Immature natural killer cell (primary cell): ENCODE measurements around the gene PHACTR1. TPM values are rescaled to one million over a fixed set of nuclear protein-coding genes. Genes with fewer than 3 reads are reported as not detected.

Source experiments
- DNase-seq, 3 donors: peaks; one replicate each; pipeline ENCODE4 v3.0.0; 2022; ENCODE audit warnings: mixed read lengths in 1 of 3
- H3K27ac Mint-ChIP-seq, 6 donors: one replicate each; pipeline ENCODE4 v1.8.0; 2020; ENCODE audit warnings: mixed read lengths in 6 of 6, mild to moderate bottlenecking in 5 of 6, inconsistent platforms in 4 of 6, moderate library complexity in 3 of 6
- H3K27me3 Mint-ChIP-seq, 3 donors: one replicate each; pipeline ENCODE4 v1.8.0; 2020 to 2021; ENCODE audit warnings: low read depth in 3 of 3, mild to moderate bottlenecking in 3 of 3, mixed read lengths in 3 of 3, moderate library complexity in 3 of 3, inconsistent platforms in 1 of 3
- H3K36me3 Mint-ChIP-seq, 3 donors: one replicate each; pipeline ENCODE4 v1.8.0; 2020; ENCODE audit warnings: mixed read lengths in 3 of 3, inconsistent platforms in 2 of 3, mild to moderate bottlenecking in 2 of 3
- H3K4me1 Mint-ChIP-seq, 2 donors: one replicate each; pipeline ENCODE4 v1.8.0; 2020; ENCODE audit warnings: inconsistent platforms in 2 of 2, mild to moderate bottlenecking in 2 of 2, mixed read lengths in 2 of 2, moderate library complexity in 1 of 2
- H3K4me3 Mint-ChIP-seq, 5 donors: one replicate each; pipeline ENCODE4 v1.8.0; 2020; ENCODE audit warnings: mild to moderate bottlenecking in 5 of 5, mixed read lengths in 5 of 5, inconsistent platforms in 3 of 5, moderate library complexity in 3 of 5
- H3K9me3 Mint-ChIP-seq, 6 donors: one replicate each; pipeline ENCODE4 v1.8.0; 2020; ENCODE audit warnings: mild to moderate bottlenecking in 6 of 6, mixed read lengths in 6 of 6, inconsistent platforms in 4 of 6, moderate library complexity in 3 of 6
- polyA plus RNA-seq, 3 donors: library from polyadenylated mRNA; unstranded; fragments of 300-500 nt; fragmentation: Illumina TruSeq; gene quantifications; one replicate each; pipeline ENCODE4 v1.2.3, GENCODE V29; 2021

PHACTR1 gene
- polyA plus RNA-seq, 3 donors from 2014 or later = 0.41 to 1.1 (median 0.43) TPM

DNA sequence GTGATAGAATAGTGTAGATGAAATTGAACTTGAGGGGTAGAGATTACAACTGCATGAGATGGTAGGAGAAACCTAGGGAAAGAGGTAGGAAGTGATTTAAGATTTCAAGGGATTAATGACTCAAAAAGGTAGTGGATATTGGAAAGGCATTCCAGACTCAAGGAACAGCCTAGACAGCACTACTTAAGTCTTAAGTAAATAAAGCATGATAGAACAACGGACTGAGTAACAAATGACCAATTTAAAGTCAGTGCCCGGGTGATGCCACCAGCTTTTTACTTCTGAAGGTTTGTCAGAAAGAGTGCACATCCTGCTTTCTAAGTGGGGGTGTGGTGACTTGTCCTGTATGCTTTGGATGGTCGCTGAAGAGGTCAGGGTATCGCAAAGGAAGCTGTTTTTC, 81.8 kb downstream of the PHACTR1 start:
- Mint-ChIP-seq H3K36me3 (no peaks in the 10 kb centered on the region), H3K27me3 (peaks cover 0 to 9% (median 2%) of the 10 kb centered on the region in 3 donors), H3K4me3 (no peak overlapping the region), H3K27ac (no peak overlapping the region), H3K9me3 (peaks cover 0 to 1% (median 0%) of the 10 kb centered on the region in 6 donors), H3K4me1 (no peaks in the 10 kb centered on the region)
- no peak for DNase-seq

DNA sequence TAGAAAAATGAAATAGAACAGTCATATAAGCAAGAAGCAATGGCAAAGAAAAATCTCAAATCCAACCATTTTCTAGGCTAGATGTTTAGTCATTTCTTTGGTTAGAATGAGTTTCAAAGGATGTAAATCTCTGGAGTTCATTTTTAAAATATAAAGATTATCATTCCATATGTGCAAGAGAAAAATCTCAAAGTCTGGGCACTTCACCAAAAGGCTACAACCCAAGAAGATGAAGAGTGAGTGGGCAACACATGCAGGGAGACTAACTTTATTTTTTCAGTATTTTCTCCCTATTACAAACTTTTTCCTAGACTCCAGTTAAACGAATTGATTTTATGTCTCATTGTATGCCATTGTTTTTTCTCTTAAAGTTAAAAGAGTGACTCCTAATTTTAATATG, 83.6 kb downstream of the PHACTR1 start:
- Mint-ChIP-seq H3K4me1 (no peaks in the 10 kb centered on the region), H3K27ac (no peak overlapping the region), H3K4me3 (no peak overlapping the region), H3K27me3 (peaks cover 0 to 9% (median 2%) of the 10 kb centered on the region in 3 donors), H3K9me3 (peaks cover 0 to 1% (median 0%) of the 10 kb centered on the region in 6 donors), H3K36me3 (no peaks in the 10 kb centered on the region)
- no peak for DNase-seq

DNA sequence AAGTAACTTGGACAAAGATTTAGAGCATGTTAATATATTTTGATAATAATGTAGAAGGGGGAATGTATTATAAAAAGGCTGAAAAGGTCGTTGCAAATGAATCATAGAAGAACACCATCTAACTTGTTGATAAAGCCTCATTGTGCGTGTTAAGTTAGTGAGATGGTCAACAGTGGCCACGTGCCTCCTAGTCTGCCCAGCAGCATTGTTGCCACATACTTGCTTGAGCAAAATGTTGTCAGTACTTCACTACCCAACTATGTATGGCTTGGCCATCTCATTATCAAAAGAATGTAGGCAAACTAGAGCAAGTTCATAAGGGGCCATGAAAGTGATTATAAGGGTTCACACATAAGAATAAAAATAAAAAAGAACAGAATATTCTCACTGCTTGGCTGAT, 84.6 kb downstream of the PHACTR1 start:
- no peak for DNase-seq
- H3K27me3 Mint-ChIP-seq = peaks cover 0 to 9% (median 2%) of the 10 kb centered on the region in 3 donors
- no peaks in the 10 kb centered on the region for H3K36me3 Mint-ChIP-seq
- H3K4me1 Mint-ChIP-seq = no peaks in the 10 kb centered on the region
- H3K9me3 Mint-ChIP-seq = peaks cover 0 to 1% (median 0%) of the 10 kb centered on the region in 6 donors
- no peak overlapping the region for H3K27ac Mint-ChIP-seq
- no peak overlapping the region for H3K4me3 Mint-ChIP-seq

DNA sequence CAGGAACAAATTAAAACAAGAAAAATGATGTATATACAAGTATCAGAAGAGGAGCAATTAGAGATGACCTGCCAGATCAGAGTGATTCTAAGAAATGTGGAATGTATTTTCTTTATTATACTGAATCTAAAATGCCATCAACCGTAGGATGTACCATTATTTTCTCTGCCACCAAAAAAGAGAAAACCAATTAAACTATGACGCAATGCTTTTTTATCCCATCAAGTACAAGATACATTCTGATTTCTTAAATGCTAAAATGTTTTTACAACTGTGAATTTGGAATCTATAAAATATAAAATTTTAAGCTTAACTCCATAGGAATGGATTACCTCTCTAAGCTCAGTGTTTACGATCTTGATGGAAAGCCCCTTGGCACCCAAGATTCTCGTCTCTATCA, 85.9 kb downstream of the PHACTR1 start:
- Mint-ChIP-seq H3K36me3 (no peaks in the 10 kb centered on the region), H3K27ac (no peak overlapping the region), H3K4me3 (no peak overlapping the region), H3K9me3 (peaks cover 0 to 1% (median 0%) of the 10 kb centered on the region in 6 donors), H3K27me3 (peaks cover 0 to 5% (median 2%) of the 10 kb centered on the region in 3 donors), H3K4me1 (no peaks in the 10 kb centered on the region)
- no peak for DNase-seq

DNA sequence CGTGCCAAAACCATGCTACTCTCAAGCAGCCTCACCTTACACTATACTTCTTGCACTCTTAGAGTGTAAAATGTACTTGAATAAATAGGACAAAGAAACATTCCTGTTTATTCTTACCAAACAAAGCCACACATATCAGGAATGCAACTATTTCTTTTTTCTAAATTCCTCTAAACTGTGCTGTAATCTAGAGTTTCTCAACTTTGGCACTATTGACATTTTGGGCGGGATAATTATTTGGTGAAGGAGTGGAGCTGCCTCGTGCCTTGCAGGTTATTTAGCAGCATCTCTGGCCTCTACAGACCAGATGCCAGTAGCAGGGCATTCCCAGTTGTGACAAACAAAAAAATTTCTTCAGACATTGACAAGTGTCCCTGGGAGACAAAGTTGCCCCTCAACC, 86.9 kb downstream of the PHACTR1 start:
- H3K4me3 Mint-ChIP-seq = no peak overlapping the region
- no peak for DNase-seq
- H3K4me1 Mint-ChIP-seq = no peaks in the 10 kb centered on the region
- H3K27me3 Mint-ChIP-seq = peaks cover 0 to 2% (median 2%) of the 10 kb centered on the region in 3 donors
- H3K36me3 Mint-ChIP-seq = no peaks in the 10 kb centered on the region
- no peak overlapping the region for H3K27ac Mint-ChIP-seq
- H3K9me3 Mint-ChIP-seq = peaks cover 0 to 1% (median 0%) of the 10 kb centered on the region in 6 donors

DNA sequence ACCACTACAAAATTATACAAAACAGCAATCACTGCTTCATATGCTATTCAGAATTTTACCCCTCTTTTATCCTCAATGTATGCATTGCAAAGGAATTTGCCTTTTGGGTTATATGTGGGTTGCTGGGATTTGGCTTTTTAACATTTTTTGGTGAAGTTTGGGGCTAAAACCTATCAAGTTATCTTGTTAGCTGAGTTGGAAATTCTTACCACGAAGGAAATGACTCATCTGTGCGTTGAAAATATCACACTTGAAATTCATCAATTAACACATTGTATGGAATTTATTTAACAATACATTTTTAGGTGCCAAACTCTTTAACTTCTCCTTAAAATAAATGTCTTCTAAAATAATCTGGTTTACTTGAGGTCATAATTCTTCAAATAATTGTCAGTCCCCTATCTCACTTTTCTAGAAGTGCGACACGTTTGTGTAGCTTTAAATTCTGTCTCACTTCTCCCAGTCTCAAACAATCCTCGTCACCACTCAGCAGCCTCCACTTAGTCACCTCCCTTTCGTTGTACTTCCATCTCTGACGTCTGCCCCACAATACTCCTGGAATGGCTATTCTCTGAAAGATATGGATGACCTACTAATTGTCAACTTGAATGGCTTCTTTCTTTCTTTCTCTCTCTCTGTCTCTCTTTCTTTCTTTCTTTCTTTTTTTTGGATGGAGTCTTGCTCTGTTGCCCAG, 88.5 kb downstream of the PHACTR1 start:
- Mint-ChIP-seq H3K27me3 (peaks cover 0 to 2% (median 2%) of the 10 kb centered on the region in 3 donors), H3K9me3 (peaks cover 0 to 1% (median 0%) of the 10 kb centered on the region in 6 donors), H3K27ac (no peak overlapping the region), H3K4me1 (no peaks in the 10 kb centered on the region), H3K4me3 (no peak overlapping the region), H3K36me3 (no peaks in the 10 kb centered on the region)
- DNase-seq = no peak

DNA sequence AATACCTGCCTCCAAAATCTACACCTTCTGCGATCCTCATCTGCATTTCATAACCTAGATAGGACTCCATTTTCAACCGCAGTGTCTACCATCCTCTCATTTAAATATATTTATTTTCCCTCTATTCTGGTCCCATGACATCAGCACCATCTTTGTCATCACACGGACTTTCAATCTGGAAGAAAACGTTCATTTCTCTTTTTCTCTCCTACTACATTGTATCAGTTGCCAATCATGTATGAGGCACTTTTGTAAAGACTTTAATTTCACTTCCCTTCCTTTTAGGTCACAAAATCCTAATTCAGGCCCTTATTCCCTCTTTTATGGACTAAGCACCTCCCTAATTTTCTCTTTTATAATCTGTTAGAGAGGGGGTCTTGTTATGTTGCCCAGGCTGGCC, 89.6 kb downstream of the PHACTR1 start:
- H3K4me1 Mint-ChIP-seq = no peaks in the 10 kb centered on the region
- H3K36me3 Mint-ChIP-seq = no peaks in the 10 kb centered on the region
- H3K27me3 Mint-ChIP-seq = peaks cover 0 to 2% (median 2%) of the 10 kb centered on the region in 3 donors
- no peak overlapping the region for H3K27ac Mint-ChIP-seq
- peaks cover 0 to 1% (median 0%) of the 10 kb centered on the region in 6 donors for H3K9me3 Mint-ChIP-seq
- DNase-seq = no peak
- H3K4me3 Mint-ChIP-seq = no peak overlapping the region

DNA sequence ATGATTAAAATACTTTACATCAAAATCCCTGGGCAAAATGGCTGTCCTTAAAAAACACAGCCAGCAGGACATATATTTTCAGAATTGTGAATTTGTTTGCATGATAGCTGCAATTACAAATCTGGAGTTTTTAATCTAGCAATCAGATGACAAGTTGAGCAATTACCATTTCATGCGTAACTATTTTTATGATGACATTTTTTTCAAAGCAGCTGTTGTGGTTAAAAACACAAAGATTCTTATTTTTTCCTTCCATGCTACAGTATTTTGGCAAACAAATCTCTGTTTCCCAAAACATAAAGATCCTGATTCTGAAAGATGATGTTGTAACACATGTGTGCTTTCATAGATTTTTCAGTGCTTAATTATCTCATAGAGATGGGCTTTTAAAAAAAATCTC, 90.2 kb downstream of the PHACTR1 start:
- no peak for DNase-seq

DNA sequence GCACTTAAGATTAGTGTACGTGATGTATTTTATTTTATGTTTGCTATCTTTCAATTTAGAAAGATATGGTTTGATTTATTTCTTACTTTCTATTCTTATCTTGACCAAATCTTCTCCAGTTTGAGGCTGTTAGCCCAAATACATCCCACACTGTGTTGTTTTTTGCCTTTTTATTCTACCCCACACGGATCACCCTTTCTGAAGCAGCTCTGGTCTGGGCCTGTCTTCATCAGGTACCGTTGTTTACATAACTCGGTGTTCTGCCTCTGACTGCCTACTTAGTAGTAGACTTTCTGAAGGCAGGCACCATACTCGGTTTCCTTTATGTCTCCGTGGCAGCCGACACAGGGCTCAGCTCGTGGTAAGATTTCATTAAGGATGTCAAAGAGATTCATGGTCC, 95.0 kb downstream of the PHACTR1 start:
- no peak overlapping the region for H3K4me3 Mint-ChIP-seq
- no peak for DNase-seq
- no peaks in the 10 kb centered on the region for H3K36me3 Mint-ChIP-seq
- H3K27ac Mint-ChIP-seq = no peak overlapping the region
- peaks cover 0 to 2% (median 2%) of the 10 kb centered on the region in 3 donors for H3K27me3 Mint-ChIP-seq
- peaks cover 0 to 1% (median 0%) of the 10 kb centered on the region in 6 donors for H3K9me3 Mint-ChIP-seq
- no peaks in the 10 kb centered on the region for H3K4me1 Mint-ChIP-seq

More for the DNA sequence above, 90.2 kb downstream of the PHACTR1 start:
- Mint-ChIP-seq H3K27ac (no peak overlapping the region), H3K4me1 (no peaks in the 10 kb centered on the region), H3K27me3 (peaks cover 0 to 2% (median 0%) of the 10 kb centered on the region in 3 donors), H3K36me3 (no peaks in the 10 kb centered on the region), H3K4me3 (no peak overlapping the region), H3K9me3 (no peaks in the 10 kb centered on the region)

DNA sequence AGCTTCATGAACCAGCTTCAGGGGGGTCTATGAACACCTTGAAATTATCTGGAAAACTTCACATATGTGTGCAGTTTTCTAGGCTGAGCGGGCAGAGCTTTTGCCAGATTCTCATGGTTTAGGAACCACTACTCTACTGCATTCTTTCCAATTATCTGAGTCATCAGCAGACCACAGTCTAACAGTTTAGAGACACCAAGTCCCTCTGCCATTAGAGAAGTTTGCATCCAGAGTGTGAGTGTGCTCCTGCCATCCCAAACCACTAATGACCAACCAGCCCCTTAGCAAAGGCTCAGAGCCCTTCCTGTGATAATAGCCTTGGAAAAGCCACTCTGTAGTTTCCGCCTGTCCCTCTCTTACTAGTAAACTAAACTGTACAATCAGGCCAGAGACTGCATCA, 96.8 kb downstream of the PHACTR1 start:
- Mint-ChIP-seq H3K9me3 (peaks cover 0 to 1% (median 0%) of the 10 kb centered on the region in 6 donors), H3K4me3 (no peak overlapping the region), H3K4me1 (no peaks in the 10 kb centered on the region), H3K36me3 (no peaks in the 10 kb centered on the region), H3K27me3 (peaks cover 0 to 4% (median 2%) of the 10 kb centered on the region in 3 donors), H3K27ac (no peak overlapping the region)
- DNase-seq = no peak

DNA sequence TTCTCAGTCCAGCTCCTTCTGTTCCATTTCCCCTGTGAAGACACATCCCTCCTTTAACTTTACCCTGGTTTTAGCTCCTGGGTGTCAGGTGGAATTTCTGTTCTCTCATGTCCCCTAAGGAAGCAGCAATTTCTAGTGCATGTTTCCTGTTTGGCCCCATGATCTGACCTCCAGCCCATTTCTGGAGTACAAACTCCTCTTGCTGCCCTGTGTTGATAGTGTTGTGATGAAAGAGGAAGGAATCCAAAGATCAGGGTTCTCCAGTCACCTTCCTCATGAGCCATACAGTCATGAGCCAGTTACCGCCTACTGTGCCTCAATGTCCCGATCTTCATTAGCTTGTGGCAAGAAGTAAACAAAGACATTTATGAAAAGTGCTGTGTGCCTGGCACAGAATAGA, 97.4 kb downstream of the PHACTR1 start:
- DNase-seq = no peak
- peaks cover 0 to under 1% of the 10 kb centered on the region in 2 donors for H3K4me1 Mint-ChIP-seq
- H3K27me3 Mint-ChIP-seq = peaks cover 1 to 4% (median 2%) of the 10 kb centered on the region in 3 donors
- no peaks in the 10 kb centered on the region for H3K36me3 Mint-ChIP-seq
- H3K9me3 Mint-ChIP-seq = peaks cover 0 to 1% (median 0%) of the 10 kb centered on the region in 6 donors
- H3K4me3 Mint-ChIP-seq = no peak overlapping the region
- H3K27ac Mint-ChIP-seq = no peak overlapping the region

DNA sequence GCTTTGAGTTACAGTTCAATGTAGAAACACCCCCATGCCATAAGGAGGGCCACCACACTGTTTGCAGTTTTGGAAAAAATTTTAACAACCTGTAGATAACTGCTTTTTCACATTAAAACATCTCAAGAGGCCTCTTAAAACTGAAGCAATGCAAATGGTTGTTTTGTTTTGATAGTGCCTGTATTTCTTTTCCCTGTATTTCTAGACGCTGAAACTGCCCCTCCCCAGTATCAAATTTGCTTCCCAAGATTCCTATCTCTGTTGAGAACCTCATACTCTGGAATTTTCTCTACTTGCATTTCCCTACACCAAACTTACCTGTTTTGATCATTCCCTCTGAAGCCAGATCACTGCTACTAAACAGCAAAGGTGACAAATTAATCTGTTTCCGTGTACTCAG, 98.5 kb downstream of the PHACTR1 start:
- Mint-ChIP-seq H3K27me3 (peaks cover 2 to 4% (median 3%) of the 10 kb centered on the region in 3 donors), H3K4me1 (peaks cover 0 to 5% of the 10 kb centered on the region in 2 donors), H3K27ac (no peak overlapping the region), H3K9me3 (peaks cover 0 to 1% (median 0%) of the 10 kb centered on the region in 6 donors), H3K36me3 (no peaks in the 10 kb centered on the region), H3K4me3 (no peak overlapping the region)
- no peak for DNase-seq

DNA sequence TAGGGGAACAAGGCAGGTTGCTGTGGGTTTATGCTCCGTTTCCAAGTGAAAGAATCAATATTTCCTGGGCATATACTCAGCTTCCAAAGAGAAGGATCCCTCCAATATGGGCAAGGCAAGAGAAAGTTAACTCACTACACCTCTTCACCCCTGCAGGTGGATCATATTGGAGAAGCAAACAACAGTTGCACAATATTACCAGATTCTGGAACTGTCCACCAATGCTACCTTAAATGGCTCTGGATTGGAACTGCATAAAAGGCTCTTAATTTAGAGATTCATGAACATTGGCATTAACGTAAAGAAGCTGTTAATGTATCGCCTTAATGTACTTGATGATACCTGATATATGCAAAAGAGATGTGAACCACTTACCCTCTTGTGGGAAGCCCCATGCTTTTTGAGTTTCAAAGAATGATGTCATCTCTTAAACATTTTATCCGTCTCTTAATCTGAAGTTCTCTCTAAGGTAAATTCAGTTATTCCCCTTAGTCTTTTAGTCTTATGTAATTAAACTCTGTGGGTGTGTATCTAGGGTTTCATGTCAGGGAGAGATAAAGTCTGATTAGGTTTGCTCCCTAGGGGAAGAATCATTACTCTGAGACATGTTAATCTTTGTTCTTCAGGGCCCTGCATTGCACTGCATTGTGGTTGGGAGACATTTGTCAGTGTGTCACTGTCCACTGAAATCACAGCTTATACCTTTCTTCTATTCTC, 99.5 kb downstream of the PHACTR1 start:
- peaks cover 2 to 7% (median 3%) of the 10 kb centered on the region in 3 donors for H3K27me3 Mint-ChIP-seq
- H3K27ac Mint-ChIP-seq = no peak overlapping the region
- no peak overlapping the region for H3K4me3 Mint-ChIP-seq
- DNase-seq = no peak
- H3K36me3 Mint-ChIP-seq = no peaks in the 10 kb centered on the region
- peaks cover 0 to 1% (median 0%) of the 10 kb centered on the region in 6 donors for H3K9me3 Mint-ChIP-seq
- H3K4me1 Mint-ChIP-seq = peaks cover 0 to 5% of the 10 kb centered on the region in 2 donors

DNA sequence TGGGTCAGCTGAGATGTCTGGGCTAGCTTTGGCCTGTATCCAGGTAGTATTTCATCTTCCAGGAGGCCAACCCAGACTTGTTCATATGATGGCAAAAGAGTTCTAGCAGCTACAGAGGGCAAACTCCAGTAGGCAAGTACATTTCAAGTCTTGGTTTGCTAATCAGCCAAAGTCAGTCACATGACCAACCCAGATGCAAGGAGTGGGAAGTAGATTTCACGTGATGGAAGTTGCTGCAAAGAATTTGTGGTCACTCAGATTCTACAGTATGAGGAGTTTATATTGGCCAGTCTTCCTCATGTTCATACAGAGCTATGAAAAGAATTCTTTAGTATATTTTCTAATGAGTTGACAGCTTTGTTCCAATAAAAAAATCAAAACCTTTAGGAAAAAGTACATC, 101.8 kb downstream of the PHACTR1 start:
- Mint-ChIP-seq H3K4me3 (no peak overlapping the region), H3K9me3 (no peaks in the 10 kb centered on the region), H3K36me3 (no peaks in the 10 kb centered on the region), H3K27ac (no peak overlapping the region), H3K4me1 (peaks cover 0 to 5% of the 10 kb centered on the region in 2 donors), H3K27me3 (peaks cover 2 to 9% (median 3%) of the 10 kb centered on the region in 3 donors)
- DNase-seq = no peak
